Prostate gland (tissue), 2 donors: ENCODE results near the gene VAV2.

Source experiments
- POLR2A ChIP-seq: fragments of 450-650 bp; IDR thresholded peaks from one replicate; pipeline ENCODE4 v1.6.1; 2016; ENCODE audit warnings: antibody characterized with exemption, mild to moderate bottlenecking
- TF ChIP-seq, protein P1 (sequence below), 4 experiments: fragments of 200-600 bp in 2 of 4; fragments of 450-650 bp in 2 of 4; sonication (generic) in 2 of 4; IDR thresholded peaks; 1 replicate in 3 of 4; 2 replicates in 1 of 4; pipeline ENCODE4 v1.5.1; 2016 to 2019; ENCODE audit warnings: antibody characterized with exemption in 4 of 4, mild to moderate bottlenecking in 2 of 4, moderate library complexity in 2 of 4

DNA sequence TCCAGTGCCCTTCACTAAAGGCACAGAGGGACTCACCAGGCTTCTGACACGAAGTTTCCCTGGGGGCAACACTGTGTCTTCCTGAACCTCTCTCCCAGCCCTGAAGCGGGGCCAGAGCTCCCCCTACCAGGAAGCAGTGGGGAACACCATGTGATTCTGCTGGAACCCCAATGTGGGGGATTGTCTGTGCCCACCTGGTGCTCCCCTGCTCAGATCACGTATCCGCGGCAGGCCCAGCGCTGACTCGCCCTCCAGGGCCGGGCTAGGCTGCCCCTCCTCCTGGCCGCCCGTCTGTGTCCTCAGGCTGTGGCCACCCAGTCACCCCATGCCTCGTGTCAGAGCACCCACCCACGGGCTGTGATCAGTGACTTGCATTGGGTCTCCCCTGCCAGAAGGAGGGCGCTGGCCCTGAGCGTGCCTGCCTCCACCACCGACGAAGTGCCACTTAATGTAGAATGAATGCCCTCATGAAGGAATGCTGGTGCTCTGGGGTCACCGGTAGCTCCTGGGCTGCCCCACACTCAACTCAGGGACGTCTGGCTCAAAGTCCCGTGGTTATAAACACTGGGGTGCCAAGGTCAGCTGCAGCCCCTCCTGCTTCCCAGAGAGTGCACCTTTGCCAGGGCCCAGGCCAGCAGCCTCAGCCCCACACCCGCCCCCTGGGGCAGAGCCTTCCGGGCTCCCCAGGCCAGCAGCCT is 276.1 kb downstream of the VAV2 start:
- TF ChIP-seq, protein P1, sequence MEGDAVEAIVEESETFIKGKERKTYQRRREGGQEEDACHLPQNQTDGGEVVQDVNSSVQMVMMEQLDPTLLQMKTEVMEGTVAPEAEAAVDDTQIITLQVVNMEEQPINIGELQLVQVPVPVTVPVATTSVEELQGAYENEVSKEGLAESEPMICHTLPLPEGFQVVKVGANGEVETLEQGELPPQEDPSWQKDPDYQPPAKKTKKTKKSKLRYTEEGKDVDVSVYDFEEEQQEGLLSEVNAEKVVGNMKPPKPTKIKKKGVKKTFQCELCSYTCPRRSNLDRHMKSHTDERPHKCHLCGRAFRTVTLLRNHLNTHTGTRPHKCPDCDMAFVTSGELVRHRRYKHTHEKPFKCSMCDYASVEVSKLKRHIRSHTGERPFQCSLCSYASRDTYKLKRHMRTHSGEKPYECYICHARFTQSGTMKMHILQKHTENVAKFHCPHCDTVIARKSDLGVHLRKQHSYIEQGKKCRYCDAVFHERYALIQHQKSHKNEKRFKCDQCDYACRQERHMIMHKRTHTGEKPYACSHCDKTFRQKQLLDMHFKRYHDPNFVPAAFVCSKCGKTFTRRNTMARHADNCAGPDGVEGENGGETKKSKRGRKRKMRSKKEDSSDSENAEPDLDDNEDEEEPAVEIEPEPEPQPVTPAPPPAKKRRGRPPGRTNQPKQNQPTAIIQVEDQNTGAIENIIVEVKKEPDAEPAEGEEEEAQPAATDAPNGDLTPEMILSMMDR (IDR thresholded peaks at IDR 0.05), result peak in 1 of 4 experiments; percentile 24
- no peak for TF ChIP-seq POLR2A
